Activated naive CD4-positive, alpha-beta T cell treated with Interleukin-2 at 50 U/mL for 16 hours (primary cell): ENCODE results near the gene COL11A2.

Source experiments
- DNase-seq: peaks from one replicate; pipeline ENCODE4 v3.0.0-alpha.2; 2020

COL11A2 gene

DNA sequence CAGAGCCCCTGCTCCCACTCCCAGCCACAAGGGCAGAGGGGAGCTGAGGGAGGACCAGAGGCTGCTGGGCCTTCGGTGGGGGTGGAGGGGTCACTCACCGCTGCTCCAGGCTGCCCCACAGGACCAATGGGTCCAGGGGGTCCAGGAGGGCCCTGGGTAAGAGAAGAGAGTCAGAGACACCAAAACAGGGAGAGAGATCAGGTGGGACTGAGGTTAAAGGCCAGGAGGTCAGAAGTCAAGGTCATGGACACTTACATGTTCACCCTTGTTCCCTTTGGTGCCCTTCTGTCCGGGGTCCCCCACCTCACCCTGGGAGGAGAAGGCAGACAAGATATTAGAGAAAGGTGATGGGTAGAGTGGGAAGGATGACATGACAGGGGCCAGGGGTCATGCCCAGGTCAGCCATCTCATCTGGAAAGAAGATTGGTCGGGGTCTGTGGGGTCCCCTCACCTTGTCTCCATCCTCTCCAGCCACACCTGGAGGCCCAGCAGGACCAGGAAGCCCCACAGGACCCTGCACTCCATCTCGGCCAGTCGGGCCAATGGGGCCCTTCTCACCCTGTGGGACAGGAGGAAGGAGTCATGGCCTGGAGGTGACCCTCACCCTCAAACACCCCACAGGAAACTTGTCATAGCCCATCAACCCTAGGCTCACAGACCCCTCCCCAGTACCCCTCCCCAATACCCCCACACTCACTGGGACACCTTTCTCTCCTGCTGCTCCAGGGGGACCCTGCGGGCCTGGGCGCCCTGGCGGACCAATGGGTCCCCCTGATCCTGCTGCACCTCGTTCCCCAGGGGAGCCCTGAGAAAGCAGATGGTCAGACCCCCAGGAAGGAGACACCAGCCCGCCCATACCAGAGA is 21.0 kb downstream of the COL11A2 start:
- no peak for DNase-seq

- no peak for DNase-seq
These were observed 21.9 kb downstream of the COL11A2 start for GRCh38 chr6:33170176-33171015.

DNA sequence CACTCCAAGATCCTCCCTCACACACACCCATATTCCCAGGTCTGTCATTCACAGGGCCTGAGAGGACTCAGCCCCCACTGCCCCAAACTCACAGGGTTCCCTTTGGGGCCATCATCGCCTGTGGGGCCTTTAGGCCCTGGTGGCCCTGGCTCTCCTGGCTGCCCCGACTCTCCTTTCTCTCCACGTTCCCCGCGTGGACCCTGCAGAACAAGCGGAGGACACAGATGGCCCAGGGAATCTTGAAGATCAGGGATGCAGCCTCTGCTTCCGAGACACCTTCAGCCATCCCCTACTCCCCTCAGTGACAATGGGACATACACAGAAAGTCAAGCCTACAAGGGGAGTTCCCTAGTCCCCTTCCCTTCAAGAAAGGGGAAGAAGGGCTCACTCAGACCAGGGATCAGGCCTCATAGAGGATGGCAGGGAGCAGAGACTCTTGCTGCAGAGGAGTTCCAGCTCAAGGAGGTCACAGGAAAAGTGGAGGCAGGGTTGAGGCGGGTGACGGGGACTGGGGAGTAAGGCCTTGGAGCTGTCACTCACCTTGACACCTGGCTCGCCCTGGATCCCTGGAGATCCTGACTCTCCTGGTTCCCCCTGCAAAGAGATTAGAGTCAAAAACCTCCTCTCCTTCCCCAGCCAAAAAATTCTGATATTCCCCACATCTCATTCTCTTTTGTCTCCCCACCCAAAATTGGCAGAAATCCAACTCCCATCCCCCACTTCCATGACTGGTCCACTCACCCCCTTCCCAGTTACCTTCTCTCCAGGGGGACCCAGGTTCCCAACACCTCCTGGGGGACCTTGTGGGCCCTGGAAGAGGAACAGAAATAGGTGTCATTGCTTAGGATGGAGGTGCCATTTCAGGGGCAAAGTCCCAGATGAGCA is 22.7 kb downstream of the COL11A2 start:
- no peak for DNase-seq

GRCh38 chr6:33168639-33169038 is 23.6 kb downstream of the COL11A2 start:
- no peak for DNase-seq

DNA sequence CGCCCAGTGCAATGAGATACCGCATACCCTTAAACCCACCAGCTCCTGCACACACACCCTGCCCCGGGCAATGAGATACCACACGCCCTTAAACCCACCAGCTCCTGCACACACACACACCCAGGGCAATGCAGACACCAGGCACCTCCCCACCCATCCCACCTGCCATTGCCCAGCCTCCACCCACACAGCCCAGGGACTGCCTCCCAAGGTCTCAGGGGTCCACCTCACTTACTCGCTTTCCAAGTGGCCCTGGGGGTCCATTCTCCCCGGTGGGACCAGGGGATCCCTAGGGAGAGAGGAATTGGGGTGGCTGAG is 24.0 kb downstream of the COL11A2 start:
- DNase-seq: no peak

- DNase-seq: no peak
These were observed 24.6 kb downstream of the COL11A2 start for GRCh38 chr6:33167374-33168283.

DNA sequence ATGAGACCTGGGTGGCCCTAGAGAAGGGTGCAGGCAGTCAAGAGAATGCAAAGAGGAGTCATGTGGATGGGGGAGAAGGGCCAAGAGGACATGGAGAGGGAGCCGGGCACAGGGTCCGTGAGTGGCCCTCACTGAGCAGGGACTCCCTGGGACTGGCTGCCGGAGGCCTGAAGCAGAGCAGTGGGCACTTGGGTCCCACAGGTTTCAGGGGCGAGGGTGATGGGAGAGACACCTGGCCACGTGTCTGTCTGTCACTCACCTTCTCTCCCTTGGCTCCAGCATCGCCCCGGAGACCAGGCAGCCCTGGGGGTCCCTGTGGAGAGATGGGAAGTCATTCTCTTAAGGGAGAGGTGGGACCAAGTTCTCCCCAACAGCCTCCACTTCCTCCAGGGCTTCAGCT is 25.5 kb downstream of the COL11A2 start:
- no peak for DNase-seq

DNA sequence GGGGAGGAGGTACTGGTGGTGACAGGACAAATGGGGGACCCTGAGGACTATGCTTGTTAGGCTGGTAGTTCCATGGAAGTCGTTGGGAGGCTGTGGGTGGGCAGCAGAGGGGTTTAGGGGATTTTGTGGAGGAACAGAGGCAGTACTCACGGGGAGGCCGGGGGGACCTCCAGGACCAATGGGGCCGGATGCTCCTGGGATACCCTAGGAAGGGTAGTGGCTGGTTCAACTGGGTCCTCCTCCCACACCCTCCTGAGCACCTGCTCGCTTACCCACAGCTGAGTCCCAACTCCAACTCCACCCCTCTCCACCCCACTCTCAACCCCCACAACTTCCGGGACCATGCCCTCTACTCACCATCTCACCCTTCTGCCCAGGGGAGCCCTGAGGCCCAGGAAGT is 25.9 kb downstream of the COL11A2 start:
- no peak for DNase-seq

DNA sequence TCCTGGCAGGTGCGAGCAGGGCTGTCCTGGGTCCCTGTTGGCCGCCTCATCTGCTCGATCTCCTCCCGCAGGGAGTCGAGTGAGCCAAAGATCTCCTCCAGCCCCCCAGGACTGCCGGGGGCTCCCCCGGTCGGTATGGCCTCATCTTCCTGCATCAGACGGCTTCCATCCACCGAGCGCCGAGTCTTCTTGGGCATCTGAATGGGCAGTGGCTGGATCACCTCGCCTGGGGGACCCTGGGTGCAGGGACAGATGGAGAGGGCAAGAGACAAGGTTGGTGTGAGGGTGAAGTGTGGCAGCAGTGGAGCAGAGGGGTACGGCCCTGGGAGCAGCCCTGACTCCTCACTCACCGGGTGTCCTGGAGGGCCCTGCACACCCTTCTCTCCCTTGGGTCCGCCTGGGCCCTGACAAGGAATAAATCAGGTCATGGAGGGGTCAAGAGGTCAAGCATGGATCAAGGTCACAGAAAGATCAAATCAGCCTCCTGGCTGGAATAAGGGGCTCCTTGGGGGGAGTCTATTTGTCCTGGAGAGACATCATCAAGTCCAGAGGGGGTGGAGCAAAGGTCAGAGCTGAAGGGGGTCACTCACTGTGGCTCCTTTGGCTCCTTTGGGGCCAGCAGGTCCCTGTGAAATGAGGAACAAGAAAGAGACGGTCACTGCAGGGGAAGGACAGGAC is 26.5 kb downstream of the COL11A2 start:
- no peak for DNase-seq

- DNase-seq: no peak
These were observed 27.4 kb downstream of the COL11A2 start for GRCh38 chr6:33164665-33165373.

- DNase-seq: no peak
These were observed 28.1 kb downstream of the COL11A2 start for GRCh38 chr6:33164176-33164575.

GRCh38 chr6:33163540-33163939 is 28.7 kb downstream of the COL11A2 start:
- no peak for DNase-seq

DNA sequence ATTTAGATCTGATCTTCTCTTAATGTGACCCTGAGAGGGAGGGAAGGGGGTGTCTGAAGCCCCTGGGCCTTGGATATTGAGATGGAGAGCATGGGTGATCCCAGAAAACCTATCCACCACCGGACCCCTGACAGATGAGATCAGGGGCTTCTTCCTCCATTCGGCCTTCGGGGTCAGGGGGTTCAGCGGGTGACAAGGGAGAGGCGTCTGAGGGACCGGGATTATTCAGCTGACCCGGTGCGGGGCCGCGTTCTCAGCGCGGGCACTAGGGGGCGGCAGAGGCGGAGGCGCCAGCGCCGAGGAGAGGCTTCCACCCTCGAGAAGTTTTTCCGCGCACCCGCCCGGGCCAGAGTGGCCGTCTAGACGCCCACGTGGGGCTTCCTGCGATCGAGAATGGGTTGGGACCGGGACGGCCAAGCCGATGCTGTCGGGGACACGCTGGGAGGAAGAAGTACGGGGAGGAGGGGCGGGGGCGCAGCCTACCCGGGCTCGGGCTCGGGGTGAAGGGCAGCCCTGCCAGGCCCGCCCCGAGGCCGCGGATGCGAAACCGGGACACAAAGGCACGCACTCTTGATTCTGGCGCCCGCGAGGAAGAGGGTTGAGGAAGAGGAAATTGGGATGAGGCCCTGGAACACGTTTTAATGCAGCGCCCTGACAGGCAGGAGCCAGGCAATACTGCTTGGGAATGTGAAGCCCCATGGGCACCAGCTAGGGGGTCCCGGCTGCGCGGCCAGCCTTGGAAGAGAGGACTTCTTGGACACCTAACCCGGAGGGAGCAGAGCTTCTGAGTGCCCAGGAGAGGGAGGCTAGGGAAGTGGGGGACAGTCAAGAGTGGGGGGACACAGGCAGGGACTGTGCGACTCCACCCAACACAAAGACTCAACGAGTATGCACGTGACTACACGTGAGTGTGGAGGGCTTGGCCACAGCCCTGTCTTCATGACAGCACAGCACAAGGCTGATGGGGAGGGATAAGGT is 30.6 kb downstream of the COL11A2 start:
- DNase-seq: peak; percentile 85

DNA sequence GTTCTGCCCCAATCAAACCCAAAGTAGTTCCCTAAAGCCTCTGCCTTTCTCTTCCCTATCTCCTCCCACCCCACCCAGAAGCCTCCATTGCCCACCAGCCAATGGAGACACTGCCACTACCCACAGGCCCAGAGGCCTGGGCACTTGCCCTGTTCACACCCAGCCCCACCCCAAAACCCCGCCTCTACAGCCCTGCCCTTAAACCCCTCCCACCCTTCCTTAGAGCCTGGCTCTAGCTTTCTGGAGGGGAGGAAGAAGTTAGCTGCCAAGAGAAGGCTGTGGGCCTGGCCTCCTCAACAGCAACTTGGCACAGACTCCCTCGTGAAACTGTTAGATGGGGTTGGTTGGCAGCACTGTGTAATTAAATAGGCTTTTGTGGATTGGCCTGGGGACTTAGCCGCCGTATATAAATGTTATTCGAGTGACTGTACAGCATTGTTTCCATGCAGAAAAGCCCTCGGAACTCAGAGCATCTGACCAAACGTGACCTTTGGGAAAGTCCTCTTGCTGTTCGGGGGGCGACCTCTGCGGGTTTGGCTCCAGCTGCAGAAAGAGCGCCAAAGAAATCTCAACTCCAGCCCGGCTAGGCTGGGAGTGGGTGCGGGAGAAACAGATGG is 31.4 kb downstream of the COL11A2 start:
- no peak for DNase-seq

DNA sequence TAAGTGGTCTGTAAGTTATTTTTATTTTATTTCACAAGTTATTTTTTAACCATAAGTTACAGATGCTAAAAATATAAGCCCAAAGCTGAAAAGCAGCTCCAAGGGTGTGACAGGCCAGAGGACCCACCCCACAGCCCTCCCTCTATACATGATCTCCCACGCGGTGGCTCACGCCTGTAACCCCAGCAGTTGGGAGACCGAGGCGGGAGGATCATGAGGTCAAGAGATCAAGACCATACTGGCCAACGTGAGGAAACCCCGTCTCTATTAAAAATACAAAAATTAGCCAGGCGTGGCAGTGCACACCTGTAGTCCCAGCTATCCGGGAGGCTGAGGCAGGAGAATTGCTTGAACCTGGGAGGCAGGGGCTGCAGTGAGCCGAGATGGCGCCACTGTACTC is 32.2 kb downstream of the COL11A2 start:
- no peak for DNase-seq

DNA sequence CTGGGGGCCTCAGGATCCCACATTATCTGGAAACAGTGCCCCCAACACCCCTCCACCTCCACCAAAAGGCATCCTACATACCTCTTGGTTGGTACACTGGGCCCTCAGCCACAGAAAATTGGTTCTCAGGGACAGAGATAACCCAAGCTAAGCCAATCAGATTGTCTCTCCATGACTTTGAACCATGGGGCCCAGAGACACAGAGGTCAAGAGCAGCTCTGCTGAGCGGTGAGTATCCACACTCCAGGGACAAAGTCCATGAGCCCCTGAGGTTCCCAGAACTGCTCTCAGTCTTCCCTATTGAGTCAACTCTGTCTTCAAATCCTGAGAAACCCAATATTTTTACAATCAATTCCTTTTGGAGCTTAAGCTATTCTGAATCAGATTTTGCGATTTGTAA is 35.3 kb downstream of the COL11A2 start:
- DNase-seq: no peak

GRCh38 chr6:33156561-33156960 is 35.7 kb downstream of the COL11A2 start:
- DNase-seq: no peak

DNA sequence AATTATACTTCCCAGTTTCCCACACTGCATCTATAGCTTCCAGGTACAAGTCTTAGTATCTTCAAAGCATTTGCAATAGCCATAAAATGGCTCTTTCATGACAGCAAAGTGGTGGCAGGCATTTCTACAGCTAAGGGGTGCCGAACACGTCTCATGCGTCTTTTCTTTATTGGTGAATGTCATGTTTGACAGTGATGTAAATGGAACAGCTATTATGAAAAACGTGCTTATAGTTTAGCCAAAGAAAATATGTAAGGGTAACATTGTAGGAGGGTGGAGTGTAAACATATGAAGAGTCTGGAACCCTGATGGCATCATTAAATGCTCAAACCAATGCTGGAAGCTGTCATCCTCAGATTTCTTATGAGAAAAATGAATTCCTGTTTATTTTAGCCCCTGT is 37.9 kb downstream of the COL11A2 start:
- DNase-seq: no peak

GRCh38 chr6:33151050-33151449 is 41.2 kb downstream of the COL11A2 start:
- no peak for DNase-seq
